Islet precursor cell (in vitro differentiated cells): Measurements from ENCODE around the gene TRAPPC2L.

Experiments
- DNase-seq: peaks from one replicate; pipeline ENCODE4 v3.0.0-alpha.2; 2018

Gene TRAPPC2L

GRCh38 chr16:88861359-88861758 lies 4.4 kb downstream of the TRAPPC2L start:
- no peak for DNase-seq

- DNase-seq: no peak
Observed at GRCh38 chr16:88862968-88863367, 6.0 kb downstream of the TRAPPC2L start.

- DNase-seq: no peak
Observed at GRCh38 chr16:88863426-88863825, 6.5 kb downstream of the TRAPPC2L start.

- no peak for DNase-seq
Observed at GRCh38 chr16:88864099-88864498, 7.2 kb downstream of the TRAPPC2L start.

GRCh38 chr16:88864521-88864920 lies 7.6 kb downstream of the TRAPPC2L start:
- DNase-seq: no peak

GRCh38 chr16:88865310-88865709 lies 8.4 kb downstream of the TRAPPC2L start:
- DNase-seq: no peak

- DNase-seq: no peak
Observed at GRCh38 chr16:88865742-88866141, 8.8 kb downstream of the TRAPPC2L start.

GRCh38 chr16:88866151-88866920 lies 9.4 kb downstream of the TRAPPC2L start, which contains the start of gene PABPN1L:
TSS of gene PABPN1L (minus strand) at chr16:88866660. CDS start at chr16:88866606, 54 bp downstream.
- no peak for DNase-seq

GRCh38 chr16:88867581-88868246 lies 10.8 kb downstream of the TRAPPC2L start:
- no peak for DNase-seq

- no peak for DNase-seq
Observed at GRCh38 chr16:88868974-88869672, 12.2 kb downstream of the TRAPPC2L start.

- DNase-seq: no peak
Observed at GRCh38 chr16:88869673-88869980, 12.7 kb downstream of the TRAPPC2L start.

GRCh38 chr16:88870608-88871348 lies 13.9 kb downstream of the TRAPPC2L start:
- no peak for DNase-seq

- DNase-seq: no peak
Observed at GRCh38 chr16:88871349-88871702, 14.4 kb downstream of the TRAPPC2L start.

GRCh38 chr16:88871730-88872416 lies 14.9 kb downstream of the TRAPPC2L start:
- no peak for DNase-seq

GRCh38 chr16:88872650-88873331 lies 15.9 kb downstream of the TRAPPC2L start:
- no peak for DNase-seq

- DNase-seq: no peak
Observed at GRCh38 chr16:88874938-88875599, 18.1 kb downstream of the TRAPPC2L start.

GRCh38 chr16:88875703-88876234 lies 18.8 kb downstream of the TRAPPC2L start:
- no peak for DNase-seq

- no peak for DNase-seq
Observed at GRCh38 chr16:88876942-88877526, 20.1 kb downstream of the TRAPPC2L start.

- DNase-seq: no peak
Observed at GRCh38 chr16:88877564-88878289, 20.8 kb downstream of the TRAPPC2L start.

GRCh38 chr16:88878356-88878755 lies 21.4 kb downstream of the TRAPPC2L start:
- DNase-seq: no peak
